ENCODE data around the gene INSC. TPM values are rescaled to one million over a fixed set of nuclear protein-coding genes. Genes with fewer than 3 reads are reported as not detected.

INSC gene
- total RNA-seq, 2 donors from 2014 or later: 0.52 to 3.6 TPM

DNA sequence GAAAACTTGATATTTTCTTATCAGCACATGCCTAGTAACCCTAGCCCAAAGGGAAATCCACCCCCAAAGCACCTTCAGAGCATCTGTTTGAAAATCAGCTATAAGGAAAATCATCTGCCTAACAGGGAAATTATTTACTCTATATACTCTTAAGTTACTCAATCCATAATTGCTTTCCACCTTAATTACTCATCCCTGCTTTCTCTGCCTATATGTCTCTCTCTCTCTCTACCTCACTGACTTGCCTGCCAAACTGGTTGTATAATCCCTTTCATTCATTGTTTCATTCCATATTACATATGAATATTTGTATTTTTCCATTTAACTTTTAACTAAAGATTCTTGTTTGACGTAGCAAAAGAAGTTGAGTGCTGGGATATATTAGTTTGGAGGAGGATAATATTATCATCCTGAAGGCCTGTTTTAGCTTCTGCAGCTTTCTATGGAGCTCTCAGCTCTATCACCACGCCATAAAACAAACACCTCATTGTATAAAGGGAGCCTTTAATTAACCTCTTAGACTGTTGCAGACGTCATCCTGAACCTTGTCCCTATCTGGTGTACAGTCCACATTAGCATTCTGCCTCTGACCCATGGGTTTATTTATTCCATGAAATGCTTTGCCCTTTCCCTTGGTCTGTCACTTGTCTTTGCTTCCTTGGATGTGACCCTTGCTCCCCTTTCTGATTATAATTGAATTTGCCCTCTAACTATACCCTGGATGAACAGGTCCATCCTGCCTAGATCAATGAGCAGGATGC lies 98.9 kb downstream of the INSC start:
- DNase-seq: no peak
- TF ChIP-seq, protein P1, sequence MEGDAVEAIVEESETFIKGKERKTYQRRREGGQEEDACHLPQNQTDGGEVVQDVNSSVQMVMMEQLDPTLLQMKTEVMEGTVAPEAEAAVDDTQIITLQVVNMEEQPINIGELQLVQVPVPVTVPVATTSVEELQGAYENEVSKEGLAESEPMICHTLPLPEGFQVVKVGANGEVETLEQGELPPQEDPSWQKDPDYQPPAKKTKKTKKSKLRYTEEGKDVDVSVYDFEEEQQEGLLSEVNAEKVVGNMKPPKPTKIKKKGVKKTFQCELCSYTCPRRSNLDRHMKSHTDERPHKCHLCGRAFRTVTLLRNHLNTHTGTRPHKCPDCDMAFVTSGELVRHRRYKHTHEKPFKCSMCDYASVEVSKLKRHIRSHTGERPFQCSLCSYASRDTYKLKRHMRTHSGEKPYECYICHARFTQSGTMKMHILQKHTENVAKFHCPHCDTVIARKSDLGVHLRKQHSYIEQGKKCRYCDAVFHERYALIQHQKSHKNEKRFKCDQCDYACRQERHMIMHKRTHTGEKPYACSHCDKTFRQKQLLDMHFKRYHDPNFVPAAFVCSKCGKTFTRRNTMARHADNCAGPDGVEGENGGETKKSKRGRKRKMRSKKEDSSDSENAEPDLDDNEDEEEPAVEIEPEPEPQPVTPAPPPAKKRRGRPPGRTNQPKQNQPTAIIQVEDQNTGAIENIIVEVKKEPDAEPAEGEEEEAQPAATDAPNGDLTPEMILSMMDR (IDR thresholded peaks at IDR 0.05): no peak
- TF ChIP-seq POLR2A (IDR thresholded peaks at IDR 0.05): no peak
- WGBS, 2 donors: 68 to 77% methylated on average over 3 of the region's 3 CpGs
- Histone ChIP-seq H3K4me3 (no peak overlapping the region), H3K9me3 (no peaks in the 10 kb centered on the region), H3K27ac (no peak overlapping the region), H3K4me1 (no peaks in the 10 kb centered on the region), H3K36me3 (replicated peaks in 1 of 2; ENCODE audit: insufficient read depth in 1 of 2, low read depth in 2 of 2) (no peaks in the 10 kb centered on the region), H3K27me3 (no peaks in the 10 kb centered on the region)
- intact Hi-C loops (cut with DNase I): no loop called here
- no peak for ATAC-seq

DNA sequence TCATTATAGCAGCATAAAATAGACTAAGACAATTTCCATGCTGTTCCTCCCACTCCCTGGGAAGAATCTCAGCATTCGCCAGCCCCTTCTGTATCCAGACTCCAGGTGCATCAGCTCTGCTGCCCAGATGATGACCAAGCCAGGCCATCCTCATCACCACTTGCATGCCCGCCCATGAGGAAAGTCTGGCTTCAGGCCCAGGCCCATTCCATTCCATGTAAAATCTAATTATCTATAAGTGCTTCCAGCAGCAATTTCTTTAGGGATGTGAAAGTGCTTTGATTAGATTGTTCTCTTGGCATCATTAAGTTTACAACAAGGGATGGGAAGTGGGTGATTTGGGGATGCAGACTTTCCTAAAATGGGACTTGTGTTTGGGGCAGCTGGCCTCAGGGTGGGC lies 100.3 kb downstream of the INSC start:
- no peak overlapping the region for H3K27ac ChIP-seq
- no peaks in the 10 kb centered on the region for H3K27me3 ChIP-seq
- no peak for TF ChIP-seq POLR2A (IDR thresholded peaks at IDR 0.05)
- TF ChIP-seq, protein P1 (IDR thresholded peaks at IDR 0.05): no peak
- H3K4me1 ChIP-seq: no peaks in the 10 kb centered on the region
- no peaks in the 10 kb centered on the region for H3K9me3 ChIP-seq
- intact Hi-C loops (cut with DNase I): no loop called here
- 93 to 94% methylated on average over 2 of the region's 2 CpGs for WGBS, 2 donors
- no peaks in the 10 kb centered on the region for H3K36me3 ChIP-seq (replicated peaks in 1 of 2; ENCODE audit: insufficient read depth in 1 of 2, low read depth in 2 of 2)
- DNase-seq (no peak), ATAC-seq (no peak)
- H3K4me3 ChIP-seq: no peak overlapping the region

DNA sequence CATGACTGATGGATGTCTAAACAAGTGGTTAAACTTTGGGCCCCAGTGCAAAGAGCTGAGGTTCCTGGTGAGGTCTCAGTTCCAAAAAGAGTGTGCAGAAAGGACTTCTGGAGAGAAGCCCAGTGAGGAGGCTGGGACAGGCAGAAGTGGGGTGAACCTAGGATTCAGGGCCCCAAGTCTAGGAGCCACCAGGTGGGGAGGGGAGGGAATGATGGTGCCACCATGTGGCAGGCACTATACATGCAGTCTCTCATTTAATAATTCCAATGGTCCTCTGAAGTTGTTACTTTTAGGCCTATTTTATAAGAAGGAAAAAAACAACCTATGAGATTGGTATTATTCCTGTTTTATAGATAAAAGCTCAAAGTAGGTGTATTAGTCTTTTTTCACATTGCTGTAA lies 102.0 kb downstream of the INSC start:
- ATAC-seq (no peak), DNase-seq (no peak)
- intact Hi-C loops (cut with DNase I): no loop called here
- Histone ChIP-seq H3K9me3 (no peaks in the 10 kb centered on the region), H3K27ac (no peak overlapping the region), H3K4me1 (no peaks in the 10 kb centered on the region), H3K4me3 (no peak overlapping the region), H3K27me3 (no peaks in the 10 kb centered on the region), H3K36me3 (replicated peaks in 1 of 2; ENCODE audit: insufficient read depth in 1 of 2, low read depth in 2 of 2) (no peaks in the 10 kb centered on the region)
- TF ChIP-seq POLR2A (IDR thresholded peaks at IDR 0.05): no peak
- TF ChIP-seq, protein P1 (IDR thresholded peaks at IDR 0.05): peak in 4 of 7 experiments; percentile 15 to 32 (median 26)

GRCh38 chr11:15217416-15217815 lies 102.7 kb downstream of the INSC start:
- H3K36me3 ChIP-seq (replicated peaks in 1 of 2; ENCODE audit: insufficient read depth in 1 of 2, low read depth in 2 of 2): no peaks in the 10 kb centered on the region
- no peak overlapping the region for H3K27ac ChIP-seq
- no peaks in the 10 kb centered on the region for H3K27me3 ChIP-seq
- ATAC-seq (no peak), DNase-seq (no peak)
- no peak for TF ChIP-seq POLR2A (IDR thresholded peaks at IDR 0.05)
- TF ChIP-seq, protein P1 (IDR thresholded peaks at IDR 0.05): no peak
- WGBS, 2 donors: 84 to 89% methylated on average over 4 of the region's 4 CpGs
- H3K4me1 ChIP-seq: no peaks in the 10 kb centered on the region
- H3K4me3 ChIP-seq: no peak overlapping the region
- intact Hi-C loops (cut with DNase I): no loop called here
- no peaks in the 10 kb centered on the region for H3K9me3 ChIP-seq

GRCh38 chr11:15222777-15223176 lies 108.1 kb downstream of the INSC start:
- intact Hi-C loops (cut with DNase I): no loop called here
- WGBS, 2 donors: 78 to 100% methylated on average over 1 of the region's 1 CpG
- Histone ChIP-seq H3K9me3 (no peaks in the 10 kb centered on the region), H3K36me3 (replicated peaks in 1 of 2; ENCODE audit: insufficient read depth in 1 of 2, low read depth in 2 of 2) (no peaks in the 10 kb centered on the region), H3K27ac (no peak overlapping the region), H3K4me3 (no peak overlapping the region), H3K27me3 (no peaks in the 10 kb centered on the region), H3K4me1 (no peaks in the 10 kb centered on the region)
- DNase-seq (no peak), ATAC-seq (no peak)
- TF ChIP-seq, protein P1 (IDR thresholded peaks at IDR 0.05): no peak

All from body of pancreas (tissue), 4 donors.